ENCODE results near the gene MCIDAS.
A peak's percentile ranks its signal among the peaks of the same experiment; 100 is the strongest.

MCIDAS gene

DNA sequence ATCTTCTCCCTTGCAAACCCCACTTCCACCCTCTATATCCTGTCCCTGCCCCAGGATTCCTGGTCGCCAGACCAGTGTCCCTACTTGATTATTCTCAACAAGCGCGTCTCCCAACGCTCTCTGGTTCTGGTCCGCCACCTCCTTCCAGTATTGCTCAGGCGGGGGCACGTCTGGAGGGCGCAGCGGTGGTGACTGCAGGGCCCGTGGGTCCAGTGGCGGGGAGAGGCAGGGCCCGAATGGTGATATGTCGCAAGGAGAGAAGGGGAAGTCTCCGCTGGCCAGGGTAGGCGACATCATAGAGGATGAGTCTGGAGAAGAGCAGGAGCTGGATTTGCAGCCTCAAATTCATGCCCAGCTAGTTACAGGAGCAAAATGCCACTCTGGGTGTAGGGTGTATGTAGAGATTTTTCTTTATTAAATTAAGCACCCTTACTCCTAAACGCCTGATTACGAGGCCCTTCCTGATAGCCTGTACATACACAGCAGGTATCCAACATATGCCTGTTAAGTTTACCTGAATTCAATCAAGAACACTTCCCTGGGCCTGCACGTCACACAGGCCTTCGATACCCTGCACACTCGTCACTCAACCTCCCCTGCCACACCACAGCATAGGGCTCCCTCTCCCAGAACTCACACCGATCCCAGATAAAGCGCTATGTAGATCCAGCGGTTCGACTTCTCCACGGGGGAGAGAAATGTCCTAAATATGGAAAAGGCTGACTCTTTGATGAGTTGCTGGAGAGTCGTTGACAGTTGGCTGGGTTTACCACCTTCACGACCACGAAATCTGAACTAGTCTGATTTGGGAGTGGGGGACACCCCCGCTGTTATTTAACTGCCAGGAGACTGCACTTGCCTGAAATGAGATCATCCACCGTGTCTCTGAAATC is 4.8 kb downstream of the MCIDAS start:
- DNase-seq = peak; percentile 39 to 40

DNA sequence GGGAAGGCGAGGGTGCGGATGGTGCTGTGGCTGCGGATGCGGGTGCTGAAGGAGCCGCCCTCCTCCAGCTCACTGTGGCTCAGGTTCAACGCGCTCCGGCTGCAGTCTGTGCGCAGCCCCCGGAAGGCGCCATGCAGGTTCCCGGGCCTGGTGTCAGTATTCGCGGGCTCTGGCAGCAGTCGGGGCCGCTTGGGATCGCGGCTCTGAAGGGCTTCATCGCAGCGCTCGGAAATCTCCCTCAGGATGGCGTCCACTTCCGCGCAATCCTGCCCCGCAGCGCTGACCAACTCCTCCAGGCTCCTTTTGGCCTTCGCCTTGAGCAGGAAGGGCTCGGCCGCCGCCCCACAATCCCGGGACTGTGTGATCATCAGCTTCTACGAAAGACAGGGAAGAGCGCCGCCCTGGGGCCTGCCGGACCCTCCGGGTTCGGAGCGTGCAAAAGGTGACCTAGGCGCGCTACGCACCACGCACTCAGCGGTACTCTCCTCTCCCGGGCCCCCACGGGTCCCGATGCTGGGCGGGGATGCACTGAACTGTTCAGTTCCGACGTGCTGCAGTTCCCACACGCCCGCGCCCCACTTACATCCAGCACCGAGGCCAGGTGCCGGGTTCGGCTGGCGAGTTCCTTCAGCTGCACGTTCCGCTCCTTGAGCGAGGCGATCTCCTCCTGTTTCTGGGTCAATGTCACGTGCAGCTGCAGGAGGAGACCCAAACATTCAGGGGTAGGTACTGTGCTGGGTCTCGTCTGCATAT is 6.5 kb downstream of the MCIDAS start:
- DNase-seq = no peak

DNA sequence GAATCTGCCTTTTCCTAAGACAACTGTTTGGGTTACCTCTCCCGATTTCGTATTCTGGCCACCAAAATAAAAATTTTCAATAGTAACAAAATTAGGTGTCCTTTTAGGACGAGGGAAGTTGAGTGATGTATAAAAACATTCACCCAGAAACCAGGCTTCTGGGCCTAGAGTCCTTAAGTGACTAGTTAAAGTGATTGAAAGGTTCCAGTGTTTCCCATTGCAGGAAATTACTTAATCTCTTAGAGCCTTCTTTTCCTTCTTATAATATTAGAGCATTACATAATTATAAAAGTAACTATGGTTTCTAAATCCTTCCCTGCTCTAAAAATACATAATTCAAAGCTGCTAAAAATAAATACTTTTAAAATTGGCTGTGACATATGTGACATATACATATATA is 7.3 kb downstream of the MCIDAS start:
- no peak for DNase-seq

DNA sequence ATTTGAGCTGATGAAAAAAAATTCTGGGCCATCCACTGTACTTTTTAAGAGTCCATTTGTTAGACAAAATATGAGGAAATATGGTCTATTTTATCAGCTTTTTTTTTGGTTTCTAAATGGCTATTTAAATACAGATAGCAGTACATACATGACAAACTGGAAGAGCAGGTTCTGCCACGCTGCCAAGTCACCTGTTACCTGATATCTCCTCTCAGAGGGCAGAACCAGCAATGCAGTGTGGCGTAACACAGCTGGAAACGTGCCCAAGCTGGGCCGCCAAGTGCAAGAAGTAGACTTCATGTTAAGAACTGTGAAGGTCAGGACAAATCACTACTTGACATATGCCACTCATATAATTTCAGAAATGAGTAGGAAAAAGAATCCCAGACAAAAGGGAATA is 8.1 kb downstream of the MCIDAS start:
- no peak for DNase-seq

DNA sequence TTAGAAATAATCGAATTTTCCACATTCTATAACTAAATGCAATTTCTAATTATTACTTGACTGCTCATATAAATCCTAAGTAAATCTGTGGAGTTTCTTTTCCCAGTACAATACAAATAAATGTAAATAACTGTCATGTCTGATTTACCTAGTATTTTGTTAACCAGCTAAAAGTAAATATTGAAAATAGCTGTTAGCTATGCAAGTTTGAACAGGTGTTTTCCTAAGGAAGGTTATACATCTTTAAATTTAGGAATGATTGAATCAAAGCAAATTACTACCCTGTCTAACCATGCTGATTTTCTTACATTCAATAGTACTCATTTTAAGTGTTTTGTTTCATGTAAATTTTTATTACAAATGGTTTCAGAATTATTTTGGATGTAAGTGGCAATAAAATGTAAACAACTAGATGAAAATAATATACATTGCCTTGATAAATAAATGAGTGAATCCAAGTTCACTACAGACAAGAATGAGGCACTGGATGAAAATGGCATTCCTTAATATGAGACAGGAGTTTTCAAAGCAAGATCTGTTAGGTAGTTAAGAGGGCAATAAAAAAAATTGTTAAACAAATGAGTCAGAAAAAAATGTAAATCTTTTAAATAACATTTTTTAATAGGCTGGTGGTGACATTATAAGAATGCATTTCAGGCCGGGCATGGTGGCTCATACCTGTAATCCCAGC is 15.8 kb downstream of the MCIDAS start:
- no peak for DNase-seq

DNA sequence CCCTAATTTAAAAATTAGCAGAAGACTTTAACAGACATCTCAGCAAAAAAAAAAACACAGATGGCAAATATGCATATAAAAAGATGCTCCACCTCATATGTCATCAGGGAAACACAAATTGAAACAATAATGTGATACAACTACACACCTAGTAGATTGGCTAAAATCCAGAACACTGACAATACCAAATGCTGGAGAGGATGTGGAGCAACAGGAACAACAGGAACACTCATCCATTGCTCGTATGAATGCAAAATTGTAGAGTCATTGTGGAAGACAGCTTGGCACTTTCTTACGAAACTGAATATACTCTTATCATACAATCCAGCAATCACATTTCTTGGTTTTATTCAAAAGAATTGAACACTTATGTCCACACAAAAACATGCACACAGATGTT is 22.1 kb downstream of the MCIDAS start:
- DNase-seq = no peak

DNA sequence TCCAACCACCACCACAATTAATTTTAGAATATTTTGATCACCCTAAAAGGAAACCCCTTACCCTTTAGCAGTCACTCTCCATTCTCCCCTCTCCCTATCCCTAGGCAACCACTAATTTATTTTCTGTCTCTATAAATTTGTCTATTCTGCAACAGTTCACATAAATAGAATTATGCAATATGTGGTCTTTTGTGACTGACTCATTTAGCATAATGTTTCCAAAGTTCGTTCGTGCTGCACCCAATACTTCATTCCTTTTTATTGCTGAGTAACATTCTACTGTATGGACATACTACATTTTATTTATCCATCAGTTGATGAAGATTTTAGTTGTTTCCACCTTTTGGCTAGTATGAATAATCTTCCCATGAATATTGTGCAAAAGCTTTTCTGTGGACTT is 36.0 kb downstream of the MCIDAS start:
- no peak for DNase-seq

DNA sequence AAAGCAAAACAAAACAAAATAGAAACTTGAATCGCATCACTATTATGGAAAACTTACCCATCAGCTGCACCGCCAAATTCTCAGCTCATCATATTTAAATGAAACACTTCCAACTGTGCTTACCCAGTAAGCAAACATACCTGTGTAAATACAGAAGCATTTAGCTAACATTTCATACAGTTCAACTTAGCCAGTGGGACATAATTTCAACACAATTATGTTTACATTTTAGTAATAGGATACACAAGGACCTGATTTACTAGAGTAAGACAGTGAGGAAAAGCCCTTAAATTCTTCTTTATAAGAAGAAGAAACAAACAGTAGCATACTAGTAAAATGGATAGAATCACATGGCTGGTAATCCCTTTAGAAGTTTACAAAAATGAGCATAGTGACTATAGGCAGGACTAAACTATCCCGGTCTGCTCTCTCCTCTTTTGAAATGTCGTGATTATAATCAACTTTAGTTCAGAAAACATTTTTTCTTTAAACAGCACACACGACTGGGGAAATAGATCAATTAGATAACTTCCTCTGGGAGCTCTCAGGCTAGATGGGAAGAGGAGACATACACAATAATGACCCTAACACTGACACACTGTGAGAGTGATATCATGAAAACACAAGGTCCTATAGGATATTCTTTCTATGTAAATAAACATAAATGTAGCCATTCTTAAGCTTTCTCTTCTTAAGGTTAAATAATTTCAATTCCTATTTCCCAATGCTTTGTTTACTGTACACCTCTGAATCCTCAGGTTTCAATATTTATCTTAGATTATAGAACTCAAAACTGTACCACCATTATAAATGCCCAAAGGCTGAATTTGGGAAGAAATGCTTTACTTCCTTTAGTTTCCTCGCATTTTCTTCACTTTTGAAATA is 38.2 kb downstream of the MCIDAS start:
- no peak for DNase-seq

DNA sequence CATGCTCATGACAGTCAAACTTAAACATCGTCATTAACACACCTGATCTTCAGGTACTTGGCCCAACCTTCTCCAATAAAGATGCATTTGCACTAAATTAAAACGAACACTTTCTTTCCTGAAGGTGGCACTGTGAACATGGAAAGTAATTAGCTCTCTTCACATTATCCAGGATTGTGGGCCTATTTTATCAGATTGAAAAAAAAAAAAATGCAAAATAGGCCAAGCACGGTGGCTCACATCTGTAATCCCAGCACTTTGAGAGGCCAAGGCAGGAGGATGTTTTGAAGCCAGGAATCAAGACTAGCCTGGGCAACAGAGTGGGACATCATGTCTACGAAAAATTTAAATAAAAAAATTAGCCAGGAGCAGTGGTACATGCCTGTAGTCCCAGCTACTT is 39.7 kb downstream of the MCIDAS start:
- no peak for DNase-seq

DNA sequence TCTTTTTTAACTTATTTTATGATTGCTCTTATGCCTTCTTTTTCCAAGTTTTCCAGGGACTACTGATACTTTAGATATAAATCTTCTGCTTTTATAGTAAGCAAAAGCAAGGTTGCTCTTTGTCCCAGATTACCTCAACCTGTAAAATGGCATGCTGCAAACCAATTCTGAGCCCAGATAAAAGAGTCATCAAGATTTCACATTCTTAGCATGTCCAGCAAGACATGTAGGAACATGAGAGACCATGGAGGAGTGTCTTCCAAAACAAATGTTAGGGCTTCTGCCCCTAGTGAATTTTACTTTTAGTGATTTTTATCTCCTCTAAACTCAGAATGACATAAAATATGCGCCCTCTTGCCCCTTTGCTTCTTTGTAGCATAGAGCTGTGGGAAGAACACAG is 47.1 kb downstream of the MCIDAS start:
- no peak for DNase-seq

DNA sequence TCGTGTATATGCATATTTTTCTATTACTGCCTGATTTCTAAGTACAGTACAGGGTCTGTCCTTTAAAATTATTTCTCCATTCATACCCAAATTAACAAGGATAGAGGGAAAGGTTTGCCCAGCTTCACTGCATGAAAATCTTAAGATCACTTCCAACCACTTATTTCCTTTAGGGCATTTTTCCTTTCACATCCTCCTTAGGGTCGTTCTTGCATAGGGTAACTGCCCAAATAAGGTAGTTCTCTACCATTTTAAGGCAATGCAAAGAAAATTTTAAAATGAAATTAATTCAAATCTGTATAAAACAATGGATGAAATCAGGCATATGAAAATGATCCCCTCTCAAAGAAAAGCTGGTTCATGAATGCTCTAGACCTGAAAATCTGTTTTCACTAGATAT is 50.0 kb downstream of the MCIDAS start:
- no peak for DNase-seq

DNA sequence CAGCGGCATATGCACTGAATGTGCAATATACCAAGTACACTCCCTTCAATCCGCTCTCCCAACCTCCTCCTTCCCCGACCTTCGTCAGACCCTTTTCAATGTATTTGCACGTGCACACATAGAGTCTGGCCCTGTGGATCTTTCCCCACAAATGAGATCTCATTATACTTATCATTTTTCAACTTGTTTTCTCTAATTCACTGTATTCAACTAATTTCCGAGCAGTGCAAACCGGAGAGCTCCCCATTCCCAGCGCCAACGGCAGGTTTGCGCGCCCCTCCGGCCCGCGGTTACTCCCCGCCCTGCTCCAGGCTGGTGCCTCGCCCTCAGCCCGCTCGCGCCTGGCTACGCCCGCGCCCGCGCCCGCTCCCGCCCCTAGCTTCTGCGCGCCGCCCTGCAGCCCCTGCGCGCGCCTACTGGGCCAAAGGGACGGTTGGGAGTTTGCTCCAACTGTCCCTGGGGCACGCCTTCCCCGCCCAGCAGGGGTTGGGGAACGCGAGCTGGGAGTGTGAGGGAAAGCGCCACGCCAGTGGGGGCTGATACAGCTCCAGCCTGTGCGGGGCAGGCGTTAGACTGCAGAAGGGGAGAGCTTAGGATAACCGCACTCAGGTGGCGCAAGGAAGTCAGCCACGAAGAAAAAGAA is 50.8 kb downstream of the MCIDAS start:
- DNase-seq = peak; percentile 25 to 50

DNA sequence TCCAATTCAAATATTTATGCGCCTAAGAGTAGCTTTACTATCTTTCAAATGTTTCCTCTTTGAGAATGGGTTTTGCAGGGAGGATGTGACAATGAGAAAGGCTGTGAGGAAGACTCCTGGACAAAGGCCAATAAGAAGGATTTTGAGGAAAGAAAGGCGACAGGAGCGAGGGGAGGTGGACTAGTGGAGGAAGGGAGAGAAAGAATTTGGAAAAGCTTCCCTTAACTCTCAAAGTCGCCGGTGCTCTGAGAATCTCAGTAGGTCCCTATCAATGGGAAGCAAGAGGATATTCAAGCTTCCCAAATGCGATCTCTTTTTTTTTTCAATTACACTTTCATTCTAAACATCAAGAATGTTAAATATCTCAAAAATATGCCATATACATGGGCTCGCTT is 51.3 kb downstream of the MCIDAS start:
- no peak for DNase-seq

DNA sequence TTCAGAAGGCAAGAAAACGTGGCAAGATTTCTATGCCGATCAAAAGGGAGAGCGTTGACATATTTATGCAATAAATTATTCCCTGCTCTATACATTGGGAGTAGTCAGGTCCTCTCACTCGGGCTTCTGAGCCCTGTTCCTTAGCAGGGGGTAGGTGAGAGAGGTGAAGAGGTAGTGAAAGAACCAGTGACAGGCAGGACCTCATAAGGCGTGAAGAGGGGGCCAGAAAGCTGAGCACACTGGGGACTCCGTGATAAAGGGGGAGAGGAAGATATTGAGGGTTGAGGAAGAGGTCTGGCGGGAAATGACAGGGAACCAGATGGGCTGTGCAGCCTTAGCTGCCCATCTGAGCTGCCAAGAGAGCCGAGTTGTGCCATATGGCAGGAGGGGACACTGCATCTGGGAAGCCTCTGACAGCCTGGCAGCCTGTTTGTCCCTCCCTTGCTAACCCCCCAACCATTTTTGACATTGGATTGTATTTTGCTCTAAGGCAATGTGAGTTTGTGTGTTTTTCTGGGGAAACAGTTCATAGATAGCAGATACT is 53.4 kb downstream of the MCIDAS start:
- DNase-seq = no peak

DNA sequence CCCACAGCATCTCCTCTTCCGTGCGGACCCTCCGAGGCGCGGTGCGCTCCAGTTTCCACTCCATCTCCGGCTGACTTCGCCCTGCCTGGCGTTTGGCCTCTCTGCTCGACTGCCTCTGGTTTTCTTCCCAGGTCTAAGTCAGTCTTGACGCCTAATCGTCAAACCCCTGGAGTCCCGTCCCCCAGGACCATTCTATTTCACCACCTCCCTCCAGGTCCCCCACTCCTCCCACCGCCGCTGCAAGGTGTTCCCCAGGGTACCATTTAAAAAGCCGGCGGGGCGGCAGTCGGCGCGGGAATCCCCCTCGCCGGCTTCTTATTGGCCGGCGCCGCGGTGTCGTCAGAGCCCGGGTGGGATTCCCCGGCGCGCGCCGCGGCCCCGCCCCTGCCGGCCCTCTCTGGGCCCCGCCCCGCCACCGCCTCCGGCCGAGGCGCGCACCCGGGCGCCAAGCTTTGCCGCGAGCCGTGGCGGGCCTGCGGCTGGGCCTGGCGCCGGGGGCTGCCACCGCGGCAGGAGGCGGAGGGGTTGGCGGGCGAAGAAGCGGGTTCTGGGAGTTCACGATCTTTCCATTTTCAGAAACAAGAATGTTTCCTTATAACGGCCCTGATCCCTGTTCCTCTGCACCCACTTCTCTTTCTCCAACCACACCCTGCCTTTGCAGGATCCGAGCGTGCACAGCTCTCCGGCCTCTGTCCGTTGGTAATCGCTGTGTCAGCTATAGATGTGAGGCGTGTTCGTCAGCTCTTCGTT is 54.0 kb downstream of the MCIDAS start, which contains the start of gene CDC20B:
Gene CDC20B, minus strand, starts transcription at position 241 of the 750 bp plus-strand sequence. Its CDS starts 177 bp downstream, at position 64.
- DNase-seq = peak; percentile 74 to 80

DNA sequence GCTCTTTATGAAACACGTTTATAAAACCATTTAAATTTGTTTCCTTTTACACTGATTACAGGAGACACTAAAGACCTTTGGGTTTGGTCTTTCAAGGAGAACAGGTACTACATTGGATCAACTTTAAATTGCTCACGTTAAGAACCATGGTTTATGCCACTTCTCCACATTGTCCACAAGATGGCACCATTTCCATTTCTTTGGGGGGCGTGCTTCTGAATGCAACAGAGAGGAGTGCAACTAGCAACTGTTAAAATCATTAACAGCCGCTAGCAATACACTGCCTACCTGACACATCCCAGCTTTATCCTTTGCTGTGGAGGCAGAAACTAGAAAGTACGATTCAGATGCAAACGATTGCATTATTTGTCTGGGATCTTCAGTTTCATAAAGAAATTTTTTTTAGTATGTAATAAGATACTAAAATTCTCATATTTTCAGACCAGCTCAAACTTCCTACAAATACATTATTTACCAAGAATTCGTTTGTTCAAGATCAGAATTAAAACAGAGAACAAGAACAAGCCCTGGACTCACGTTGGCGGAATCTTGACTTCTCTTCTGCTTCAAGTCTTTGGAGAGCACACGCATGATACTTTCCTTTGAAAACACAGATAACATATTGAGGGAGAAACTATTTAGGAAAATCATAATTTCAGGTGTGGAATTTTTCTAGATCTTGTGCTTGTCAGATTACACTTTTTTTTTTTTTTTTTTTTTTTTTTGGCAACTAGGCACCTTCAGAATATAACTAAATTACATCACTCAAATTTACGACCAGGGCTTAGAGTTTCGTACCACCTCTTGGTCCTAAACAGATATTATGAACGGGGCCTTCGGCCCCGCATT is 54.8 kb downstream of the MCIDAS start:
- DNase-seq = peak; percentile 71 to 92

DNA sequence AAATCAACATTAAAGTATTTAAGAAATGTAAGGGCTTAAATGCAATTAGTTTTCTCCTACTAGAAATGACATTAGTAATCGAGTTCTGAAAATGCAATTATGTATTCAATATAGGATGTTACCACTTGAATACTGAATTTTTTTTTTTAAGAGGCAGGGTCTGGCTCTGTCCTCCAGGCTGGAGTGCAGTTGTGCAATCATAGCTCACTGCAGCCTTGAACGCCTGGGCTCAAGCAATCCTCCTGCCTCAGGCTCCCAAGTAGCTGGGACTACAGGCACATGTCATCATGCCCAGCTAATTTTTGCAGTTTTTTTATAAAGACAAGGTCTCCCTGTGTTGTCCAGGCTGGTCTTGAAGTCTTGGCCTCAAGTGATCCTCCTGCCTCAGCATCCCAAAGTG is 55.6 kb downstream of the MCIDAS start:
- no peak for DNase-seq

Data from inflammatory macrophage treated with lipopolysaccharide for 1 hour (primary cell).